GM19025 (cell line): ENCODE measurements around the gene CHAT.
"Not testable (repeated sequence)": the region's sequence is repeated elsewhere in the genome, so short reads cannot be mapped to it uniquely, and the experiment has no call there.

Experiments
- ATAC-seq: cut with Tn5 transposase; IDR thresholded peaks from one replicate; pipeline ENCODE4 v1.9.1; 2021; ENCODE audit warnings: mild to moderate bottlenecking, low read depth, moderate library complexity; ENCODE audit not compliant: unreplicated experiment

CHAT gene

DNA sequence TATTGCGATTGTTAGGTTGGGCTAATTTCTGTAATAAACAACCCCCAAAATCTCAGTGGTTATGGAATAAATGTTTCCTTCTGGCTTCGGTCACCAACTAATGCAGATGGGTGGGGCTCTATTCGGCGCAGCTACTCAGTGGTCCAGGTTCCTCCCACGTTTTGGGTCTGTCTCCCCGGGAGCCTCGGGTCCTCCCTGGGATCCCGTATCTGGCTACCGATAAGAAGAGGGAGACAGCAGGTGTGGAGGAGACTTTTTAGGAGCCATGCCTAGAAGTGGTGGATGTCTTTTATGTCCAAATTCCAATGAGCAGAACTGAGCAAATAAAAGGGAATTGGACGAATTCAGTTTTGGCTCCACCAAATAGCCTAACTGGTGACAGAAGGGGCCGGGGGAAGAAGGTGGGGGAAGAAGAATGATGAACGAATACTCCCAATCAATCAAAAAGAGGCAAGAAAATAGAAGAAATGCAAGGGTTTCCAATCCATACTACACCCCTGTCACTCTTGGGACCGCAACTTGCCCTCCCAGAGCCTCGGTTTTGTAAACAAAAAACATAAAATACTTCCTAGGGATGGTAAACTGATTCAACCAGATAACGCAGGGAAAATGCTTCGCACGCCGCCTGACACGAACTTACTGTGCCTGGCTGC lies 65.1 kb downstream of the CHAT start:
- ATAC-seq, result no peak

GRCh38 chr10:49679480-49679893 lies 65.7 kb downstream of the CHAT start, which contains the start of gene C10orf53:
Gene C10orf53, plus strand, starts transcription at chr10:49679651. Its CDS starts 47 bp downstream, at chr10:49679698.
- ATAC-seq, result no peak

DNA sequence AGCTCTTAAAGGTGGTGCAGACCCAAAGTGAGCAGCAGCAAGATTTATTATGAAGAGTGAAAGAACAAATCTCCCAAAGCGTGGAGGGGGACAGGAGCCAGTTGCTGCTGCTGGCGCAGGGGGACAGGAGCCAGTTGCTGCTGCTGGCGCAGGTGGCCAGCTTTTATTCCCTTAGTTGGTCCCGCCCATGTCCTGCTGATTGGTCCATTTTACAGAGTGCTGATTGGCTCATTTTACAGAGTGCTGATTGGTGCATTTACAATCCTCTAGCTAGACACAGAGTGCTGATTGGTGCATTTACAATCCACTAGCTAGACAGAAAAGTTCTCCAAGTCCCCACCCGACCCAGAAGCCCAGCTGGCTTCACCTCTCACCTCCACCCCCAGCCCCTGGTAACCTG lies 68.6 kb downstream of the CHAT start:
- not testable (repeated sequence) for ATAC-seq

DNA sequence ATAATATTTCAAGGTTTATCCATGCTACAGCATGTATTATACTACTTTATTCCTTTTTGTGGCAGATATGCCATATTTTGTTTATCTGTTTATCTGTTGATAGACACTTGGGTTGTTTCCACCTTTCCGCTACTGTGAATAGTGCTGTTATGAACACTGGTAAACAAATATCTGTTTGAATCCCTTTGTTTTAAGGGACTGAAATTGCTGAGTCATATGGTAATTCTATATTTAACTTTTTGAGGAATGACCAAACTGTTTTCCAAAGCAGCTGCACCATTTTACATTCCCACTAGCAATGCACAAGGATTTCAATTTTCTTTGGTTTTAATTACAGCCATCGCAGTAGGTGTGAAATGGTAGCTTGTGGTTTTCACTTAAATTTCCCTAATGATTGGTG lies 69.0 kb downstream of the CHAT start:
- no peak for ATAC-seq

DNA sequence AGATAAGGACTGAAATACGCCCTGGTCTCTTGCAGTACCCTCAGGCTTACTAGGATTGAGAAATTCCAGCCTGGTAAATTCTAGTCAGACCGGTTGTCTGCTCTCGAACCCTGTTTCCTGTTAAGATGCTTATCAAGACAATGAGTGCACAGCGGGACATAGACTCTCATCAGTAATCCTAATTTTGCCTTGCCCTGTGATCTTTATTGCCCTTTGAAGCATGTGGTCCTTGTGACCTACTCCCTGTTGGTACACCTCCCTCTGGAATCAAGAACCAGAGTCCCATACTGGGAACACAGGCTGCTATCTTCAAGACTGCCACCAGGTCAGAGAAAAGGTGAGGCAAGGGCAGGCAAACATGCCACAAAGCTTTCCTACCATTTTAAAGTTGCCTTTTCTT lies 72.8 kb downstream of the CHAT start:
- ATAC-seq, result no peak

DNA sequence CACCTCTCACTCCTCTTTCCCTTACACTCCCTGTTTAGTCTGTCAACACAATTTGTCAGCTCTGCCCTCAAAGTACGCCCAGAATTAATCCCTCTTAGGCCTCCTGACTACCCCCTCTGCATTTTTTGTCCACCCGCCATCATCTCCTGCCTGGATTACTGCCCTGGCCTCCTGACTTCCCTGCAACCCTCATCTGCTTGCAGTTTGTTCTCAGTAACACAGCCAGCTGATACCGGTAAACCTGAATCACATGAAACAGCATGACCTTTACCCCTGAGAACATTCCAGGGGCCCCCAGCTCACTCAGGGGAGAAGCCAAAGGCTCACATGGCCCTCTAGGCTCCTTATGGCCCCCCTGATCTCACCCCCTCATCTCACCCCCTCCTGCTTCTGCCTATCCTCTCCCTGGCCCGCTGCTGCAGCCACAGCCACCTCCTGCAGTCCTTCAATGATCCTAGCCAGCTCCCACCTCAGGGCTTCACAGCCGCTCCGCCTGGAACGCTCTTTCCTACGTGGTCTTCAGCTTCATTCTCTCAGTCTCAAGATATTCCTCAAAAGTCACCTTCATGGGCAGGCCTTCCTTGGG lies 74.5 kb downstream of the CHAT start:
- no peak for ATAC-seq

GRCh38 chr10:49688920-49689319 lies 75.1 kb downstream of the CHAT start:
- no peak for ATAC-seq

GRCh38 chr10:49689882-49690510 lies 76.2 kb downstream of the CHAT start:
- no peak for ATAC-seq

- no peak for ATAC-seq
Measured at GRCh38 chr10:49690698-49691356, 77.0 kb downstream of the CHAT start.

- no peak for ATAC-seq
Measured at GRCh38 chr10:49691588-49691987, 77.8 kb downstream of the CHAT start.

GRCh38 chr10:49694466-49694865 lies 80.6 kb downstream of the CHAT start:
- ATAC-seq, result no peak

GRCh38 chr10:49696311-49696710 lies 82.5 kb downstream of the CHAT start:
- no peak for ATAC-seq

GRCh38 chr10:49698679-49699078 lies 84.8 kb downstream of the CHAT start:
- ATAC-seq, result no peak

DNA sequence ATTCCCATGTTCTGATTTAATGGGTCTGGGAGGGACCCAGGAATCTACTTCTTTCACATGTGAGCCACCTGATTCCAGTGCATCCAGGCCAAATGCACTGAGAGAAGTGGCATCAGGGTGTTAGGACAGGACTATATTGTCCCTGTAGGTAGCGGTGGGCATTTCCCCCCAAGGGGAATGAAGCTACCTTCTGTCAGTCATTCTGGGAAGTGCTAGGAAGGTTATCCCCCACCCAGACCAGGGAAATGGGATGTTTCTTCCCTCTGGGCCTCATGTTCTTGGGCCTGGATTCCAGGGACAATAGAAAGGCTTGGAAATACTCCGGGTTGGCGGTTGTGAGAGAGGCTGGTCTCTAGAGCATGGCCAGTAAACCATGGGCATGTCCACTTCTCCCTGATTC lies 86.4 kb downstream of the CHAT start:
- no peak for ATAC-seq

- no peak for ATAC-seq
Measured at GRCh38 chr10:49700997-49701396, 87.2 kb downstream of the CHAT start.

DNA sequence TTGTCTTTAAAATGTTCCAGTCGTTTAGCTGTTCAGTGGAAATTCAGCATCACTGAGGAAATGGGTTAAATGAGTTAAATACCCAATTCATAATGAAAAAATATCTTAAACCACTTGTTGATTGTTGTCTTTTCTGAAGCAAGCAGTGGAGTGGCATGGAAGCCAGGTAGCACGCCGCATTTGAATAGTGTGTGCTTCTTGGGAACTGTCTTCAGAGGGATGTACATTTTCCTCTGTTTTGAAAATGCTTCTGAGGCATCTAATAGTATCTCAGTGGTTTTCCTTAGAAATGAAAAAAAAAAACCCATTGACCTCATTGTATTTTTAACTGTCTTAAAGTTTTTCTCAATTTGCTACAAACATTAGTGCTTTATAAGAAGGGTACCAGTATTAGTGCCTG lies 93.7 kb downstream of the CHAT start:
- no peak for ATAC-seq

DNA sequence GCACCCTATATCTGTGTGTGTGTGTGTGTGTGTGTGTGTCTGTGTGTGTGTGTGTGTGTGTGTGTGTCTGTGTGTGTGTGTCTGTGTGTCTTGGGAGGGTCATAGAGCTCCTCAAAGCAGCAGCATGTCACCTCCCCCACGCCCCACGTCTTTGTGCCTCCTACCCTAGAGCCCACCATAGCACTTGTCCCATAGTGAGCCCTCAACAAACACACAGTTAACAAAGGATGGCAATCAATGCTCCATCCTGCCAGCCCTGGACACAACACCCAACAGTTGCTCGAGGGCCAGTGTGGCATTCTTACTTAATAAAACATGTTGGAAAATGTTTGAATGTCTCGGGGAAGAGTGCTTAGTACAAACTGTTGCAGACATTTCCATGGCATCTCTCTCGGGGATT lies 96.1 kb downstream of the CHAT start:
- no peak for ATAC-seq

DNA sequence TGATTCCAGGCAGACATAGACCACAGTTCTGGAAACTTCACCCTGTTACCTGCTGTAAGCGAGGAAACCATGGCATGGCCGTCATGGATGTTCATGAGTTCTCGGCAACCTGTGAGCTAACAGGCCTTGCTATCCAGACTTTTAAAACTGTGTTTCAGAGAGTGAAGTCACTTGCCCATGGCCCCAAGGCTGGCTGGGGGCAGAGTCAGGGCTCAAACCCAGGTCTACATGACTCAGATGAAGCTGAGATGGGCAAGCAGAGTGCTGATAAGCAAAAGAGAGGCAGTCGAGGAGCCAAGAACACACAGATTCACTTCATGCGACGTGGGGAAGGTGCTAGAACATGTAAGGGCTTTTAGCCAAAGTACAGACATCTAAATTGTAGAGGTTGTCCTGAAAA lies 97.1 kb downstream of the CHAT start:
- no peak for ATAC-seq

GRCh38 chr10:49711481-49711880 lies 97.6 kb downstream of the CHAT start:
- ATAC-seq, result no peak

DNA sequence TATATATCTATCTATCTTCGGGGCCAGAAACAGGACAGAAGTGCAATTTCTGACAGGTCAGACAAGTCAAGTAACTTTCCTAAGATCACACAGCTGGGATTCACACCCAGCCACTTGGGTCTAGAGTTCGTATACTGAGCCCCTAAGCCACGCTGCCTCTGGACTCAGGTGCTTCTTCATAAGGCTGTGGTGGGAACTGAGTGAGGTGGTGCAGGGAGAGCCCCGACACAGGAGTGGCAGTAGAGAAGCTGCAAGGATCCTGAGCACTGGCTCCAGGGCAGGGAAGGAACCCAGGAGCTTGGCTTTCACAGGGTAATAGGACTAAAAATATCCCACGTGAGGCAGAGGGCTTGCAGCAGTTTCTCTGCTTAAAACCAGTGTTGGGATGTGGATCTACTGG lies 99.4 kb downstream of the CHAT start:
- ATAC-seq, result no peak
